ACC112 (cell line): ENCODE measurements around the gene ESPL1.
A peak's percentile ranks its signal among the peaks of the same experiment; 100 is the strongest.

Source experiments
- H2AFZ ChIP-seq: fragments of 200-600 bp; sonication (generic); one replicate; pipeline ENCODE4 v1.6.0; 2017; ENCODE audit warnings: antibody characterized with exemption, low read length; ENCODE audit not compliant: unreplicated experiment
- H3K27ac ChIP-seq: fragments of 200-600 bp; sonication (generic); 2 replicates; pipeline ENCODE4 v1.5.1; 2014; ENCODE audit warnings: low read depth, mild to moderate bottlenecking, antibody characterized with exemption, low read length, moderate library complexity
- H3K27me3 ChIP-seq: fragments of 200-600 bp; sonication (generic); 2 replicates; pipeline ENCODE4 v1.6.1; 2014; ENCODE audit warnings: mild to moderate bottlenecking, antibody characterized with exemption, low read length, moderate library complexity, mixed read lengths; ENCODE audit not compliant: insufficient read depth
- H3K36me3 ChIP-seq: fragments of 200-600 bp; sonication (generic); 2 replicates; pipeline ENCODE4 v1.6.1; 2016; ENCODE audit warnings: mild to moderate bottlenecking, antibody characterized with exemption, low read length, moderate library complexity, mixed read lengths; ENCODE audit not compliant: insufficient read depth
- H3K4me1 ChIP-seq: fragments of 200-600 bp; sonication (generic); one replicate; pipeline ENCODE4 v1.6.1; 2016; ENCODE audit warnings: low read length, mixed read lengths; ENCODE audit not compliant: insufficient read depth, unreplicated experiment, control insufficient read depth
- H3K4me3 ChIP-seq: fragments of 200-600 bp; sonication (generic); 2 replicates; pipeline ENCODE4 v1.5.1; 2014; ENCODE audit warnings: mild to moderate bottlenecking, low read depth, low read length
- H3K79me2 ChIP-seq: fragments of 200-600 bp; sonication (generic); one replicate; pipeline ENCODE4 v1.6.0; 2016; ENCODE audit warnings: low read length; ENCODE audit not compliant: control insufficient read depth, unreplicated experiment, insufficient read depth

ESPL1 gene

DNA sequence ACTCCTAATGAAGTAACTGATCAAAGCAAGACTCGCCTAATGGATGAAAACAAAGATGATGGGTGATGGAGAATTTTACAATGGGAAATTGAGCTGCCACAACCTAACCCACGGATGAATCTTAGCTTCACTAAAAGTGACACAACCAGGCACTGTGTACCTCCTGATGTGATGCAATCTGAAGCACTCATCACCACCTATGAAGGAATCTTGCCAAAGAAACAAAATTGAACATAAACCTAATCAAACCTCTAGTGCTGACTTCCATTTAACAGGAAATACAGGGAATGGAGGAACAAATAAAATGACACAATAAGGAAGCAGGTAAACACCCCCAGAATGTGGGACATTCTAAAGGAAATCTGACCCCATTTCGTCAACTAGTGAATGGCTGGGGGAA lies 22.8 kb upstream of the ESPL1 start:
- Histone ChIP-seq H3K4me1 (no peaks in the 10 kb centered on the region), H3K27ac (no peak overlapping the region)

GRCh38 chr12:53251477-53252348 lies 16.4 kb upstream of the ESPL1 start:
- Histone ChIP-seq H3K79me2 (peaks cover 17% of the 10 kb centered on the region), H2AFZ (peak overlapping the region; percentile 94), H3K4me1 (peaks cover 11% of the 10 kb centered on the region), H3K27me3 (no peaks in the 10 kb centered on the region), H3K36me3 (no peaks in the 10 kb centered on the region), H3K4me3 (peak overlapping the region; percentile 90), H3K27ac (peak overlapping the region; percentile 62)

More for the DNA sequence above, 22.8 kb upstream of the ESPL1 start:
- Histone ChIP-seq H3K36me3 (no peaks in the 10 kb centered on the region), H3K27me3 (peaks cover 29% of the 10 kb centered on the region), H3K4me3 (no peak overlapping the region), H2AFZ (no peak overlapping the region), H3K79me2 (no peaks in the 10 kb centered on the region)

- H3K4me3 ChIP-seq = peak overlapping the region; percentile 90
- peaks cover 11% of the 10 kb centered on the region for H3K4me1 ChIP-seq
- H3K36me3 ChIP-seq = no peaks in the 10 kb centered on the region
- peak overlapping the region; percentile 94 for H2AFZ ChIP-seq
- H3K79me2 ChIP-seq = peaks cover 17% of the 10 kb centered on the region
- peak overlapping the region; percentile 62 for H3K27ac ChIP-seq
- no peaks in the 10 kb centered on the region for H3K27me3 ChIP-seq
These were observed 15.7 kb upstream of the ESPL1 start for GRCh38 chr12:53252349-53252916.

DNA sequence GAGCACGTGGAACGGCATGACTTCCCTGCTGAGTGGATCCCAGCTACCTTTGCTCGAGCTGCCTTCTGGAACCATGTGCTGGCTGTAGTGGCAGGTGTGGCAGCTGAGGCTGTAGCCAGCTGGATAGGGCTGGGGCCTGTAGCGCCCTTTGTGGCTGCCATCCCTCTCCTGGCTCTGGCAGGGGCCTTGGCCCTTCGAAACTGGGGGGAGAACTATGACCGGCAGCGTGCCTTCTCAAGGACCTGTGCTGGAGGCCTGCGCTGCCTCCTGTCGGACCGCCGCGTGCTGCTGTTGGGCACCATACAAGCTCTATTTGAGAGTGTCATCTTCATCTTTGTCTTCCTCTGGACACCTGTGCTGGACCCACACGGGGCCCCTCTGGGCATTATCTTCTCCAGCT lies 14.8 kb upstream of the ESPL1 start:
- Histone ChIP-seq H3K27ac (no peak overlapping the region), H3K27me3 (no peaks in the 10 kb centered on the region), H3K79me2 (peaks cover 17% of the 10 kb centered on the region), H2AFZ (no peak overlapping the region), H3K4me1 (peaks cover 11% of the 10 kb centered on the region), H3K4me3 (peak overlapping the region; percentile 90), H3K36me3 (no peaks in the 10 kb centered on the region)

- no peaks in the 10 kb centered on the region for H3K36me3 ChIP-seq
- H3K4me1 ChIP-seq = peaks cover 11% of the 10 kb centered on the region
- no peak overlapping the region for H3K4me3 ChIP-seq
- no peak overlapping the region for H2AFZ ChIP-seq
- H3K79me2 ChIP-seq = peaks cover 17% of the 10 kb centered on the region
- no peaks in the 10 kb centered on the region for H3K27me3 ChIP-seq
- no peak overlapping the region for H3K27ac ChIP-seq
These were observed 13.1 kb upstream of the ESPL1 start for GRCh38 chr12:53254816-53255545.

DNA sequence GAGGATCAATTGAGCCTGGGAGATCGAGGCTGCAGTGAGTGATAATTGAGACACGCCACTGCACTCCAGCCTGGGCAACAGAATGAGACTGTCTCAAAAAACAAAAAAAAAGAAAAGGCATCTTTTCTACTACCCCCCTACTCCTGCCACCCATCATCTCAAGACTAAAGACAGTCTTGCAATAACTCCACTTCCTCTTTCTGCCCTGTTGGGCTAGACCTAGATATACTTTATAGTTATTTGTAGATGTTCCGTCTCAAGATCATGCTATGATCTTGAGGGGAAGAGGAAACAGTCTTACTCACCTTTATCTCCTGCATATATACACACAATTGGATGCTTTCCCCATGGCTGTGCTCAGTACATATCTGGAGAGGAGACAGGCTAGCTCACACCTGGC lies 12.1 kb upstream of the ESPL1 start:
- Histone ChIP-seq H3K36me3 (no peaks in the 10 kb centered on the region), H3K27ac (no peak overlapping the region), H3K4me1 (peaks cover 9% of the 10 kb centered on the region), H3K27me3 (no peaks in the 10 kb centered on the region), H3K4me3 (no peak overlapping the region), H2AFZ (no peak overlapping the region), H3K79me2 (peaks cover 17% of the 10 kb centered on the region)

- Histone ChIP-seq H3K79me2 (peaks cover 2% of the 10 kb centered on the region), H3K27me3 (no peaks in the 10 kb centered on the region), H2AFZ (no peak overlapping the region), H3K27ac (no peak overlapping the region), H3K4me3 (no peak overlapping the region), H3K36me3 (no peaks in the 10 kb centered on the region), H3K4me1 (no peaks in the 10 kb centered on the region)
These were observed 9.3 kb upstream of the ESPL1 start for GRCh38 chr12:53258541-53259539.

DNA sequence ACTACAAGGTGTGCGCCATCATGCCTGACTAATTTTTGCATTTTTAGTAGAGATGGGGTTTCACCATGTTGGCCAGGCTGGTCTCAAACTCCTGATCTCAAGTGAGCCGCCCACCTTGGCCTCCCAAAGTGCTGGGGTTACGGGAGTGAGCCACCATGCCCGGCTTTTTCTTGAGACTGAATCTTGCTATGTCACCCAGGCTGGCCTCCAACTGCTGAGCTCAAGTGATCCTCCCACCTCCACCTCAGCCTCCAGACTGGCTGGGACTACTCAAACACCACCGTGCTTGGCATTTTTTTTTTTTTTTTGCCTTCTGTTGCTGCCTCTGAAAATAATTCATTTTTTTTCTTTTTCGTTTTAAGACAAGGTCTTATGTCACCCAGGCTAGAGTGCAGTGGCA lies 8.2 kb upstream of the ESPL1 start:
- Histone ChIP-seq H3K4me3 (no peak overlapping the region), H3K79me2 (no peaks in the 10 kb centered on the region), H3K36me3 (no peaks in the 10 kb centered on the region), H3K27ac (no peak overlapping the region), H2AFZ (no peak overlapping the region), H3K4me1 (no peaks in the 10 kb centered on the region), H3K27me3 (no peaks in the 10 kb centered on the region)

DNA sequence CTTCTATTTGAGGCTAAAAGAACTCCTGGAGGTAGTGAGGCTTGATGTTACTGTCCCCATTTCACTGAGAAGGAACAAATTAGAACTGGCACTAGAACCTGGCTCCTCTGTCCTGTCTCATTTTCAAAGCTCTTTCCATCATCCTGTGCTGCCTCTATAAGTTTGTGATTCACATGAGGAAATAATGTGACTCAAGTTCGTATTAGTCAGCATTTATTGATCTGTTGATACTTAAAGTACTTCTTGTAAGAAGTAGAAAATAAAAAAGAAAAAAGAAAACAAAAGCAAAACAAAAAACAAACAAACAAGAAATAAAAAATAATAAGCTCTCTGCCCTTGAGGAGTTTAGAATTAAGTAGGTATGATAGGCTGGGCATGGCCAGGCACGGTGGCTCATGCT lies 2.3 kb upstream of the ESPL1 start:
- H3K27ac ChIP-seq = no peak overlapping the region

More for the DNA sequence above, 2.3 kb upstream of the ESPL1 start:
- no peak overlapping the region for H3K4me3 ChIP-seq
- no peaks in the 10 kb centered on the region for H3K27me3 ChIP-seq
- peaks cover 23% of the 10 kb centered on the region for H3K79me2 ChIP-seq
- H2AFZ ChIP-seq = no peak overlapping the region
- no peaks in the 10 kb centered on the region; the same call in 1 of the 2 replicates for H3K36me3 ChIP-seq
- peaks cover 19% of the 10 kb centered on the region for H3K4me1 ChIP-seq
